Measurements from ENCODE around the gene TMEM163. TPM values are rescaled to one million over a fixed set of nuclear protein-coding genes. Genes with fewer than 3 reads are reported as not detected.

Gene TMEM163
- polyA plus RNA-seq, 3 donors: 0.01 TPM; not detected in 2

DNA sequence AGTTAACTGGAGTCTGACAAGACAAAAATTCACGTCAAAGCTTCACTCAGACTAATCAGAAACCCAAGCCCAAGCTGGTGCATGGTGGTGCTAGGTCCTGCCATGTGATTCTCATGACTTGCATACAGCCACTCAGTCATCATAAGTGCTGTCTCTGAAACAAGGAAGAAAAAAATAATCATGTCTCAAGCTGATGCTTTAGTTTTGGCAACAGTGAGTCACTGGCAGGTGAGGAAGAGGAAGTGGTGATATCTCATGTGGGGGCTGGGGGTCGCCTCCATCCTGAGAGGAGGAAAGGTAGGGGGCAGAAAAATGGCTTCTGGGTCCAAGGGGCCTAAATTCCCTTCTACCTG, 136.3 kb downstream of the TMEM163 start:
- H4K20me1 ChIP-seq (ENCODE audit: insufficient read depth, low read length): no peaks in the 10 kb centered on the region
- no peak overlapping the region for H3K4me3 Mint-ChIP-seq
- peaks cover 0 to 3% (median 0%) of the 10 kb centered on the region in 3 donors for H3K27me3 Mint-ChIP-seq (ENCODE audit: low read depth in 3 of 3)
- no peaks in the 10 kb centered on the region for H3K9me3 ChIP-seq (replicated peaks in 1 of 2; ENCODE audit: control insufficient read depth in 1 of 2, insufficient read depth in 1 of 2, low read length in 2 of 2)
- DNase-seq: peak in 1 of 3 donors; percentile 31
- H3K27ac ChIP-seq (ENCODE audit: low read depth in 1 of 2, low read length in 2 of 2): no peak overlapping the region
- H2AFZ ChIP-seq (ENCODE audit: insufficient read depth, low read depth, low read length, poor library complexity, severe bottlenecking): no peak overlapping the region
- H3K4me3 ChIP-seq (replicated peaks in 1 of 3; ENCODE audit: low read depth in 2 of 3, low read length in 3 of 3): no peak overlapping the region
- H3K27me3 ChIP-seq (ENCODE audit: control insufficient read depth in 2 of 2, insufficient read depth in 2 of 2, low read length in 2 of 2): no peaks in the 10 kb centered on the region
- intact Hi-C loops (cut with micrococcal nuclease): loop anchor here in 1 of 2 donors (10.0 kb wide), 1 partner anchor 282 kb away; no protein-coding TSS in a partner anchor
- H3K27ac Mint-ChIP-seq: peak overlapping the region in 1 of 7 donors; percentile 21
- peaks cover 0 to 3% (median 0%) of the 10 kb centered on the region in 7 donors for H3K9me3 Mint-ChIP-seq
- TF ChIP-seq, protein P1, sequence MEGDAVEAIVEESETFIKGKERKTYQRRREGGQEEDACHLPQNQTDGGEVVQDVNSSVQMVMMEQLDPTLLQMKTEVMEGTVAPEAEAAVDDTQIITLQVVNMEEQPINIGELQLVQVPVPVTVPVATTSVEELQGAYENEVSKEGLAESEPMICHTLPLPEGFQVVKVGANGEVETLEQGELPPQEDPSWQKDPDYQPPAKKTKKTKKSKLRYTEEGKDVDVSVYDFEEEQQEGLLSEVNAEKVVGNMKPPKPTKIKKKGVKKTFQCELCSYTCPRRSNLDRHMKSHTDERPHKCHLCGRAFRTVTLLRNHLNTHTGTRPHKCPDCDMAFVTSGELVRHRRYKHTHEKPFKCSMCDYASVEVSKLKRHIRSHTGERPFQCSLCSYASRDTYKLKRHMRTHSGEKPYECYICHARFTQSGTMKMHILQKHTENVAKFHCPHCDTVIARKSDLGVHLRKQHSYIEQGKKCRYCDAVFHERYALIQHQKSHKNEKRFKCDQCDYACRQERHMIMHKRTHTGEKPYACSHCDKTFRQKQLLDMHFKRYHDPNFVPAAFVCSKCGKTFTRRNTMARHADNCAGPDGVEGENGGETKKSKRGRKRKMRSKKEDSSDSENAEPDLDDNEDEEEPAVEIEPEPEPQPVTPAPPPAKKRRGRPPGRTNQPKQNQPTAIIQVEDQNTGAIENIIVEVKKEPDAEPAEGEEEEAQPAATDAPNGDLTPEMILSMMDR (IDR thresholded peaks at IDR 0.05): no peak
- H3K9ac ChIP-seq (ENCODE audit: insufficient read depth, low read length, poor library complexity, severe bottlenecking): no peak overlapping the region
- H3K79me2 ChIP-seq (ENCODE audit: insufficient read depth, low read length): no peaks in the 10 kb centered on the region
- H3K4me1 Mint-ChIP-seq: peaks cover 14% of the 10 kb centered on the region
- peaks cover 0 to 5% of the 10 kb centered on the region in 2 donors for H3K4me1 ChIP-seq (ENCODE audit: control insufficient read depth in 1 of 2, insufficient read depth in 2 of 2, low read length in 2 of 2)
- no peaks in the 10 kb centered on the region for H3K36me3 ChIP-seq (replicated peaks in 1 of 2; ENCODE audit: control insufficient read depth in 1 of 2, insufficient read depth in 2 of 2, low read length in 2 of 2)
- no peak overlapping the region for H3K4me2 ChIP-seq (replicated peaks; ENCODE audit: extremely low read depth, low read length, poor library complexity, severe bottlenecking)
- WGBS (ENCODE audit: insufficient coverage): 100% methylated on average over 1 of the region's 2 CpGs
- no peaks in the 10 kb centered on the region for H3K36me3 Mint-ChIP-seq

DNA sequence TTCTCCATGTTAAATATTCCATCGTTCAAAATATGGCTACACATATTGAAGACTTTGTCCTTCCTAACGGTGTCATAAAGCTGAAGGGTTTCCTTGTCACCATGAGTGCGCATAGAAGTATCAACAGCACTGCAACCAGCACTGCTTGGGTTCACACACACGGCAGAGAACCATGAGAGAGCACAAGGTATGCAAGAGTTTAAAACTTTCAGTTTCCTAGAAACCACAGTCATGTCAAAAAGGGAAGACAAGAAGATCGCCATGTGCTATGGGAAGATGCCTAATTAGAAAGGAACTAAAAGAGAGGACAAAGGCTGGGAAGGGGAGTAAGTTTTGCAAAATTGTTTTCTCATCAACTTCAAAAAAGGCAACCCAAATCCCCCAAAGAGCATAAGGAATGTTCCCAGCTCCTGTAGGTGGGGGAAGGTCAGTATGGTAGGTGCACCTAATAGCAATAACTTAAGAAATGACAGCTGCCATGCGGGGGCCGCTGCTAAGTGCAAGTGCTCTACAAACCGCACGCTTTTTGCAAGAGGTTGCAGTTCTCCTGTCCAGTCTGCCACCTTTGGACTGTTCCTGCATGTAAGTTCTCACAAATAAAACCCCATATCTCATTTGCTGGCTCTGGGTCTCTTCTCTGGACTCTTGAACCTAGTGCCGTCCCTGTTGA, 136.8 kb downstream of the TMEM163 start:
- peaks cover 0 to 3% (median 0%) of the 10 kb centered on the region in 7 donors for H3K9me3 Mint-ChIP-seq
- Histone ChIP-seq H3K79me2 (ENCODE audit: insufficient read depth, low read length) (no peaks in the 10 kb centered on the region), H3K36me3 (replicated peaks in 1 of 2; ENCODE audit: control insufficient read depth in 1 of 2, insufficient read depth in 2 of 2, low read length in 2 of 2) (no peaks in the 10 kb centered on the region), H3K9me3 (replicated peaks in 1 of 2; ENCODE audit: control insufficient read depth in 1 of 2, insufficient read depth in 1 of 2, low read length in 2 of 2) (no peaks in the 10 kb centered on the region), H3K4me3 (replicated peaks in 1 of 3; ENCODE audit: low read depth in 2 of 3, low read length in 3 of 3) (no peak overlapping the region), H3K4me2 (replicated peaks; ENCODE audit: extremely low read depth, low read length, poor library complexity, severe bottlenecking) (no peak overlapping the region), H2AFZ (ENCODE audit: insufficient read depth, low read depth, low read length, poor library complexity, severe bottlenecking) (no peak overlapping the region), H3K27me3 (ENCODE audit: control insufficient read depth in 2 of 2, insufficient read depth in 2 of 2, low read length in 2 of 2) (no peaks in the 10 kb centered on the region), H4K20me1 (ENCODE audit: insufficient read depth, low read length) (no peaks in the 10 kb centered on the region), H3K4me1 (ENCODE audit: control insufficient read depth in 1 of 2, insufficient read depth in 2 of 2, low read length in 2 of 2) (peaks cover 0 to 5% of the 10 kb centered on the region in 2 donors), H3K27ac (ENCODE audit: low read depth in 1 of 2, low read length in 2 of 2) (no peak overlapping the region), H3K9ac (ENCODE audit: insufficient read depth, low read length, poor library complexity, severe bottlenecking) (no peak overlapping the region)
- H3K27me3 Mint-ChIP-seq (ENCODE audit: low read depth in 3 of 3): peaks cover 0 to 3% (median 0%) of the 10 kb centered on the region in 3 donors
- H3K36me3 Mint-ChIP-seq: no peaks in the 10 kb centered on the region
- DNase-seq: peak in 1 of 3 donors; percentile 7
- peaks cover 14% of the 10 kb centered on the region for H3K4me1 Mint-ChIP-seq
- no peak overlapping the region for H3K4me3 Mint-ChIP-seq
- WGBS (ENCODE audit: insufficient coverage): 81% methylated on average over 6 of the region's 10 CpGs
- intact Hi-C loops (cut with micrococcal nuclease): loop anchor here in 1 of 2 donors (10.0 kb wide), 1 partner anchor 283 kb away; no protein-coding TSS in a partner anchor
- H3K27ac Mint-ChIP-seq: peak overlapping the region in 1 of 7 donors; percentile 47
- TF ChIP-seq, protein P1 (IDR thresholded peaks at IDR 0.05): no peak
